NCI-H2196 treated with DMSO at 0.1 percent for 48 hours (cell line): Measurements from ENCODE around the gene PIGV.

Source experiments
- DNase-seq: peaks from one replicate; lab custom pipeline; 2025; ENCODE audit not compliant: unreplicated experiment; lab: John Stamatoyannopoulos, UW

Gene PIGV

GRCh38 chr1:26772687-26773086, 15.1 kb upstream of the PIGV start:
- no peak for DNase-seq

GRCh38 chr1:26774462-26774861, 13.3 kb upstream of the PIGV start:
- DNase-seq = no peak

DNA sequence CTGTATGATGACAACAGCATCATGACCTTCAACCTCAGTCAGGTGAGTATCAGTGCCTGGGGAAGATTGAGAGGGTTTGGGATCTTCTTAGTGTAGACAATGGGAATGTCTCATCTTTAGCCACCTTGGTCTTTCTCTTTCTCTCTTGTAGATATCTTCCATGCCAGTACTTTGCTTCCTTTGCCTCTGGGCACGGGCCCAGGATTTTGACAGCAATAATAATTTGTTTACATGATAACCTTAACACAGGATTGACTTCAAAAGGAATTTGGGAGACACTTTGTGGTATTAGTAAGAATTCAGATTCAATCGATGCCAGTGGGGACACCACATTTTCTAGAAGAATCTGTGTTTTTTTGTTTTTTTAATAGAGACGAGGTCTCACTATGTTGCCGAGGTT, 12.1 kb upstream of the PIGV start:
- DNase-seq = no peak

DNA sequence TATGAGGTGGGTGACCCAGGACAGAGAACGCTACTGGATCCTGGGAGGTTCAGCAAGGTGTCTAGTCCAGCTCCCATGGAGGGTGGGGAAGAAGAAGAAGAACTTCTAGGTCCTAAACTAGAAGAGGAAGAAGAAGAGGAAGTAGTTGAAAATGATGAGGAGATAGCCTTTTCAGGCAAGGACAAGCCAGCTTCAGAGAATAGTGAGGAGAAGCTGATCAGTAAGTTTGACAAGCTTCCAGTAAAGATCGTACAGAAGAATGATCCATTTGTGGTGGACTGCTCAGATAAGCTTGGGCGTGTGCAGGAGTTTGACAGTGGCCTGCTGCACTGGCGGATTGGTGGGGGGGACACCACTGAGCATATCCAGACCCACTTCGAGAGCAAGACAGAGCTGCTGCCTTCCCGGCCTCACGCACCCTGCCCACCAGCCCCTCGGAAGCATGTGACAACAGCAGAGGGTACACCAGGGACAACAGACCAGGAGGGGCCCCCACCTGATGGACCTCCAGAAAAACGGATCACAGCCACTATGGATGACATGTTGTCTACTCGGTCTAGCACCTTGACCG, 8.6 kb upstream of the PIGV start:
- DNase-seq = no peak

GRCh38 chr1:26780344-26780957, 7.3 kb upstream of the PIGV start:
- DNase-seq = no peak

DNA sequence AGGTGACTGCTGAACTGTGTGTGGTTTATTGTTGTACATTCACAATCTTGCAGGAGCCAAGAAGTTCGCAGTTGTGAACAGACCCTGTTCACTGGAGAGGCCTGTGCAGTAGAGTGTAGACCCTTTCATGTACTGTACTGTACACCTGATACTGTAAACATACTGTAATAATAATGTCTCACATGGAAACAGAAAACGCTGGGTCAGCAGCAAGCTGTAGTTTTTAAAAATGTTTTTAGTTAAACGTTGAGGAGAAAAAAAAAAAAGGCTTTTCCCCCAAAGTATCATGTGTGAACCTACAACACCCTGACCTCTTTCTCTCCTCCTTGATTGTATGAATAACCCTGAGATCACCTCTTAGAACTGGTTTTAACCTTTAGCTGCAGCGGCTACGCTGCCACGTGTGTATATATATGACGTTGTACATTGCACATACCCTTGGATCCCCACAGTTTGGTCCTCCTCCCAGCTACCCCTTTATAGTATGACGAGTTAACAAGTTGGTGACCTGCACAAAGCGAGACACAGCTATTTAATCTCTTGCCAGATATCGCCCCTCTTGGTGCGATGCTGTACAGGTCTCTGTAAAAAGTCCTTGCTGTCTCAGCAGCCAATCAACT, 6.4 kb upstream of the PIGV start:
- DNase-seq = no peak

- DNase-seq = no peak
Measured at GRCh38 chr1:26782521-26783212, 5.1 kb upstream of the PIGV start.

DNA sequence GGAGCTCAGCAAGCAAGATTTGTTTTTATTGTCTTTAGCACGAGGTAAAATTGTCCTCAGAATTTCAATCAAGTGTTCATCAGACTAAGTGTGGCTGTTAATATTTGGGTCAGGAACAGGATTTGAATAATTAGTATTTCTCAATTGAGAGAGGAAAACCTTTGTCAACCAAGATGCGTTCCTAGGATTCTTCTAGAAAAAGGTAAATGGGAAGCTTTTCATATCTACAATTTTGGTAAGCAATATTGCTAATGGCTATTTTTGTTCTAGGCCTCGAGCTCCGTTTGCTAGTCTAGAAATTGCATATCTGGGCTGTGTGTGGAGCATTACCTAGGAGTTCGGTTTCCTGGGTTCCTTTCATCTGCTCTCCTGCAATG, 4.1 kb upstream of the PIGV start:
- no peak for DNase-seq

DNA sequence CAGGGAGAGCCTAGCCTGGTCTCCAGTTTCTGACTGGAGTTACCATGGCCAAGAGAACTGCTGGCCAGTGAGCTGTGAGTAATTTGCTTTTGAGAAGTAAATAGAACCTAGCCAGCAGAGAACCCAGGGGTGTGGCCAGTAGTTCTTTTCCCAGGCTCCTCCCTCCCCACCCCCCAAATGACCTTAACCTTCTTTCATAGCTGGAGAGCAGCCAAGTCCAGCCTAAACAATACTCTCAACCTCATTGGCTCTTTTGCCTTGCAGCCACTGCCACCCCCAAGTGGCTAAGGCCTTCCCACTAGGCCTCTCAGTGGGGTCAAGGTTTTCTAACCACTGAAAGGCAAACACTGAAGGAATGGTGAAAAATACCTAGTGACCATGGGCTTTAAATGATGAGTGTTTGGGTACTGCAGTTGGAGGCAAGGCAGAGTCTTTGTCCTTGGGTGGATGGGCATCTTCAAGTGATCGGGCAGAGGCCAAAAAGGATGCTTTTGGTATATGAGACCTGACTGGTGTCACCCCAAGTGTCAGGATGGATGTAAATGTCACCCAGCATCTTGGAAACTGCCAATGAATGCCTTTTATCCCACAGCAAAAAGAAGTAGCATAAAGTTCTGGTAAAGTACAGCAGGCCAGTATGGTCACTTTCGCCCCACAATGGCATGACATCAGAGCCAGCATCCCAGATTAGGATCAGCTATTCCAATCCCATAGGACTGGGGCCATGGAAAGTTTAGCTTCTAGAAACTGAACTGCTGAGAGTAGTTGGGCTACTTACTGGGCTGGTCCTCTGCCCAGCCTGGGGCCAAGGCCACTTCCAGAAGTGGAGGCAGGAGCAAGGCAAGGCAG, 3.5 kb upstream of the PIGV start:
- DNase-seq = peak; percentile 92

DNA sequence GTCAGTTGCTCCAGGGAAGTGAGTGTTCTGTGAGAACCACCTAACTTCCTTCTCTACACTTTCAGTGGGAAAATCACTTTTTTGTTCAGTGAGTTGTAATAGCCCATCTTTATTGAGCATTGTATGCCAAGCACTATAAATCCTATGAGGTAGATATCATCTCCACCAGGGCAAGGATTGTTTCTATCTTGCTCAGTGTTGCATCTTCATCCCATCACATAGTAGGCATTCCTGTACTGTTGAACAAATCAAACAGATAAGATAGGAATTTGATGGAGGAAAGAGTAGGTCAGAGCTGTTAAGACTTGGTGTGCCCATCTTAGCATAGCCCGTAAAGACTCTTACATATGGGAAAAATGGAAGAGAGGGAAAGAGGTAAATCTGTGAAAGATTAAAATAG, 2.9 kb upstream of the PIGV start:
- no peak for DNase-seq

GRCh38 chr1:26785611-26786436, 1.9 kb upstream of the PIGV start:
- peak; percentile 5 for DNase-seq

- DNase-seq = peak; percentile 66
Measured at GRCh38 chr1:26786437-26787380, 1.0 kb upstream of the PIGV start.

- DNase-seq = no peak
Measured at GRCh38 chr1:26787381-26787705, 407 bp upstream of the PIGV start.

- DNase-seq = no peak
Measured at GRCh38 chr1:26788515-26788785, 700 bp downstream of the PIGV start.

GRCh38 chr1:26788836-26789611, 1.3 kb downstream of the PIGV start:
- DNase-seq = peak; percentile 83

DNA sequence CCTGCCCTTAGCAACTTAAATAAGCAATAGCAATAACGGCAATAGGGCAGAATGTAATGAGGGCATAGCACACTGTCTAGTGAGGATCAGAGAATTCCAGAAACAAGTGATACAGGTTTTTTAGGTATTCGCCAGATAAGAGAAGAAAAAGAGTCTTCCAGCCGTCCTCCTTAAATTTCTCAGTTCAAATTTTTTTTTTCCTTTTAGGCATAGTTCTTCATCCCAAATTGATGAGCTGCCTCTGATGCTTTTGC, 1.8 kb downstream of the PIGV start:
- DNase-seq = no peak

DNA sequence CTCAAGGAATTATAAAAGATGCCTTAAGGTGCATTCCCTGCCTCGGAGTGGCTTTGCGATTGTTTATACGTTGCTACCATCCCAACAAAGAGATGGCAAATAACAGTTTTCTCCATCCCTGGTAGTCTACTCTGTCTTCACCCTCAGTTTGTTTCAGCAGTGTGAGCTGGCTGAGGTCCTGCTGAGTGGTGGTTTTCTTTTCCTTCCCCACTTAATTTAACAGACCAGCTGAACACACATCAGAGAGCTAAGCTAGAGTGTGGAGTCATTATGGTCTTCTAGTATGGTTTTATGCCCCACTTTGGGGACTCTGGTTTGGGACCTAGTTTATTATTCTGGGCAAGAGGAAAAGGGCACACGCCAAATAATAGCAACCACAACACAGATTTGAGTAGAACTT, 2.2 kb downstream of the PIGV start:
- no peak for DNase-seq

GRCh38 chr1:26790551-26790953, 2.8 kb downstream of the PIGV start:
- no peak for DNase-seq

DNA sequence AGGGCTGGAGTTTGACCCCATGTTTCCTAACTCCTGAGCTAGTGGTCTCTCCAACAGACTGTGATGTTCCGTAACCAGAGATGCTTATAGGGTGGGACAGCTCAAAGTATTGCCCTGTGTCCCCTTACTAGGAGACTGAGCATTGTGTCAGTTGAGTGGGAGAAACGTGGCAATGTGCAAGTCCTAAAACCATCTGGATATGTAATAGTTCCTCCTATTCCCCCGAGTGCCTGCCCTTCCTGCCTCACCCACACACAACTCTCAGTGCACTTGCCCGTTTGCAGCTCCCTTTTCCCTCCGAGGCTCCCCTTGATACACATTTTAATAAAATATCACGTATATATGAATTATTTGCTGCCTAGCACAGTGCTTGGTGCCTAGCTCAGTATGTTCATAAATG, 3.4 kb downstream of the PIGV start:
- DNase-seq = no peak
